ENCODE data around the gene MAX. TPM values are rescaled to one million over a fixed set of nuclear protein-coding genes. Genes with fewer than 3 reads are reported as not detected.

The MAX gene
- total and polyA plus RNA-seq, 2 of the 8 experiments (the other 6 are each of a cell fraction or from before 2014, with no cell fraction given) = 36.9 to 65.1 TPM

DNA sequence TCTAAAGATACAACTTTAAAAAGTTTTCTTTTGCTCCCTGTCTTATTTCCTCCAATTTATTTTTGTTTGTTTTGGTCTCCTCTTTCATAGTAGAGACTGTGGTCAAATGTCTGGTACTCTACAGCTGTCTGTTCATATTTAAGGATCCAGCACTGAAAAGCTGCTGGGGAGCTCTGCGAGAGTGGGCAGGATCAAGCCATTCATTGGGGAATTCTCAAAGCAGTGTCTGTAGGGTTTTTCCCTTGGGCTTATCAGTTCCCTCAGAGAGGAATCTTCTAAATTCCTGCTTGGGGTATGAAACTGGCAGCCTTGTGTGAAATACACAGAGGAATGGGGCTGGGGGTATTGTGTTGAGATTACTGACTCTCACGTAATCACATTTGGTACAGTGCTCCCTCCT, 63.4 kb downstream of the MAX start:
- no peak overlapping the region for H3K4ac ChIP-seq (replicated peaks; ENCODE audit: insufficient read length, low read depth, low read length)
- H2BK20ac ChIP-seq (ENCODE audit: low read length) = no peak overlapping the region
- no peak overlapping the region for H3K14ac ChIP-seq (ENCODE audit: insufficient read length)
- no peaks in the 10 kb centered on the region for H3K27me3 ChIP-seq (replicated peaks in 1 of 4; ENCODE audit: control insufficient read depth in 3 of 4, extremely low read depth in 1 of 4, insufficient read depth in 3 of 4, low read length in 3 of 4)
- no peak overlapping the region for H4K5ac ChIP-seq (ENCODE audit: insufficient read length, low read depth, low read length)
- FAIRE-seq = no peak
- H2BK12ac ChIP-seq (ENCODE audit: low read depth, low read length) = no peak overlapping the region
- no peak overlapping the region for H3K4me3 ChIP-seq (ENCODE audit: extremely low read depth in 1 of 4, insufficient read depth in 2 of 4, low read depth in 3 of 4, low read length in 4 of 4)
- H3K4me1 ChIP-seq (replicated peaks in 1 of 4; ENCODE audit: control insufficient read depth in 3 of 4, insufficient read depth in 4 of 4, low read length in 3 of 4) = no peaks in the 10 kb centered on the region
- H4K91ac ChIP-seq (replicated peaks; ENCODE audit: insufficient read length, low read length) = no peak overlapping the region
- no peak for DNase-seq (ENCODE audit: low read depth in 1 of 2, low spot score in 2 of 2)
- TF ChIP-seq TCF12 (IDR thresholded peaks at IDR 0.05; ENCODE audit: low read depth, low read length) (no peak), CHD1 (IDR thresholded peaks at IDR 0.05; ENCODE audit: low read depth, low read length) (no peak)
- no peak overlapping the region for H2BK15ac ChIP-seq (ENCODE audit: low read length)
- no peak overlapping the region for H2BK5ac ChIP-seq (ENCODE audit: low read depth, low read length)
- no peak overlapping the region for H3K56ac ChIP-seq (replicated peaks; ENCODE audit: insufficient read length, low read depth, low read length)
- WGBS, 2 experiments (ENCODE audit: extremely low coverage in 1 of 2, insufficient coverage in 1 of 2, insufficient read length in 1 of 2, insufficient replicate concordance in 2 of 2, low coverage in 1 of 2, low lambda C conversion rate in 2 of 2, missing lambda C conversion rate in 1 of 2) = 94% methylated on average over 2 of the region's 2 CpGs; no CpG with 5 or more reads in 1 of the 2 experiments
- H3K79me2 ChIP-seq (ENCODE audit: control insufficient read depth in 1 of 2, insufficient read depth in 2 of 2, low read length in 2 of 2) = no peaks in the 10 kb centered on the region
- ChIA-PET POLR2A (ENCODE audit: partially characterized antibody) (no interaction called here), CTCF (ENCODE audit: partially characterized antibody) (no interaction called here)
- H3K9ac ChIP-seq (replicated peaks in 1 of 4; ENCODE audit: extremely low read depth in 1 of 4, low read depth in 3 of 4, low read length in 3 of 4) = no peak overlapping the region
- no peak overlapping the region for H3K27ac ChIP-seq (ENCODE audit: low read depth, low read length)
- no peak overlapping the region for H2BK120ac ChIP-seq (replicated peaks; ENCODE audit: low read depth, low read length)
- H3K79me1 ChIP-seq (ENCODE audit: low read depth, low read length) = no peaks in the 10 kb centered on the region
- no peak overlapping the region for H3K18ac ChIP-seq (ENCODE audit: extremely low read depth, low read length)
- no peak overlapping the region for H3K4me2 ChIP-seq (ENCODE audit: insufficient read depth in 1 of 2, low read depth in 2 of 2, low read length in 2 of 2)
- no peak overlapping the region for H3K23ac ChIP-seq (ENCODE audit: insufficient read length)
- H2AK5ac ChIP-seq (ENCODE audit: low read depth, low read length) = no peak overlapping the region
- peaks cover 0 to 10% (median 4%) of the 10 kb centered on the region in 4 experiments; a peak in 5 of 8 replicates for H3K36me3 ChIP-seq (ENCODE audit: control insufficient read depth in 2 of 4, insufficient read depth in 4 of 4, low read length in 3 of 4)
- no peak overlapping the region for H2AFZ ChIP-seq (ENCODE audit: low read length)
- peaks cover 0 to 2% of the 10 kb centered on the region in 2 experiments for H4K20me1 ChIP-seq (replicated peaks in 1 of 2; ENCODE audit: control insufficient read depth in 1 of 2, insufficient read depth in 2 of 2, low read length in 2 of 2)
- no peaks in the 10 kb centered on the region for H3K9me3 ChIP-seq (ENCODE audit: insufficient read depth in 2 of 2, low read depth in 1 of 2, low read length in 1 of 2)
- no peak overlapping the region for H4K8ac ChIP-seq (ENCODE audit: extremely low read depth, insufficient read depth, low read length)
- H3K23me2 ChIP-seq (ENCODE audit: low read depth, low read length) = no peaks in the 10 kb centered on the region
